LNCAP (cell line): ENCODE data around the gene LZTFL1.

Experiments
- CTCF ChIP-seq: fragments of 450-650 bp; IDR thresholded peaks from 2 replicates; pipeline ENCODE4 v1.5.1; 2017; ENCODE audit warnings: mild to moderate bottlenecking

Gene LZTFL1

DNA sequence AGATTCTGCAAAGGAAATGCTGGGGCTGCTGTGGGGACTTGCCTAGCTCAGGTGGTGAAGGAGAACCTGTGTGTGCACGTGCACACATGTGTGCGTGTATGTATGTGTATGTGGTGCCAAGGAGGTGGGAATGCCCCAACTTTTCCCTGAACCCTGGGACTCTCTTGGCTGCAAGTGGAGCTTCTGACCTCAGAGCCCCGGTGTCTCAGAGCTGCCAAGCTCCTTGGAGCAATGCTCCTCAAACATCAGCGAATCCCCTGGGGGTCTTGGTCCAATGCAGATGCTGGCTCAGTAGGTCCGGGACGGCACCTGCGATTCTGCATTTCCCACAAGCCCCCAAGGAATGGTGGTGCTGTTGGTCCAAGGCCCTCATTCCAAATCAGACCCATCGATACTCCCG is 39.8 kb downstream of the LZTFL1 start:
- no peak for TF ChIP-seq CTCF

GRCh38 chr3:45800611-45801010 is 41.3 kb downstream of the LZTFL1 start:
- no peak for TF ChIP-seq CTCF

DNA sequence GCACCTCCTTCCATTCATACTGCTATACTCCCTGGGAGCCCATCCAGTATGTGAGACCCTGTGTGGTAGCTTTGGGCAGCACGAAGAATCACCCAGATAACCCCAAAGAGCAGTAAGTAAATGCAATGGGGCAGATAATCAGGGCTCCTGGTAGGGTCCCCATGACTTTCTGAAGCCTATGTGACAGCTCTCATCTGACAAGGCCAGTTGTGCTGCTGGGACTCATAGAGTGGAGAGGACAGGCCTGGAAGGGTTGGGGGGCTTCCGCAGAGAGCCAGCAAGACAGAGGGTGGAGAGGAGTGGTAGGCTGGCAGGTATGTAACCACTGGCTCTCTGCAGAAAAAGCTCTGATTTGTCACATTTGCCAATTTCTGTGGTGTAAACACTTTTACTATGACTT is 42.3 kb downstream of the LZTFL1 start:
- TF ChIP-seq CTCF: no peak

- TF ChIP-seq CTCF: no peak
These were observed 43.9 kb downstream of the LZTFL1 start for GRCh38 chr3:45798034-45798433.

DNA sequence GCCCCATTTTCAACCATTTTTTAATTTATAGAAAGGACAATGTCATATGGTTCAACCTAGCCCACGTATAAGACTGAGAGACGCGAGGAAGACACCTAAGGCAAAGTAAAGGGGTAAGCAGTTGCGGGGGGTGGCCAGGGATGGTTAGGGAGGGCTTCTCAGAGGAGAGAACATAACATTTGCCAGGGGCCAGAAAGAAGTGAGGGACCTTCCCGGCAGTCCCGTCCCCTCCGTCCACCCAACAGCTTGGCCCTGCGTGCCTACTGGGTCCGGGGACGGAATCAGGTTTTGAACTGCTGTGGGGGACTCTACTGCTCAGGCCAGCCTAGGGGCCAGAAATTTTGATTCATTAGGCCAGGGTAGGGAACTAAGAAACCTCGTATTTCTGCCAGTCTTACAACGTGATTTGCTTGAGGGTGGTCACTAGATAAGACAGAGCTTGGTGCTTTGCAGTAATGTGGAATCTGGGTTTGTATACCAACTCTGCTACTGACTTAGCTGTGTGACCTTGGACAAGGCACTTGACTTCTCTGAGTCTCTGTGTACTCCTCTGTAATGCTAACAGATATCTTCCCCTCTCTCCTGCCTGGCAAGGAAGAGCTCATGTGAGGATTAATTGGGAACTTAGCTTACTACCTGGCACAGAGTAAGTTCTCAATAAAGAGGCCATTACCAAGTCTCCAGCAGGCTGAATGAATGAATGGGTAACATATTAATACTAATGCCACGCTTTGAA is 44.8 kb downstream of the LZTFL1 start:
- TF ChIP-seq CTCF: no peak

- no peak for TF ChIP-seq CTCF
These were observed 45.8 kb downstream of the LZTFL1 start, which contains the start of gene SLC6A20 for GRCh38 chr3:45795882-45796765. TSS of gene SLC6A20 (minus strand) at chr3:45796536. CDS start at chr3:45796419, 117 bp downstream.

DNA sequence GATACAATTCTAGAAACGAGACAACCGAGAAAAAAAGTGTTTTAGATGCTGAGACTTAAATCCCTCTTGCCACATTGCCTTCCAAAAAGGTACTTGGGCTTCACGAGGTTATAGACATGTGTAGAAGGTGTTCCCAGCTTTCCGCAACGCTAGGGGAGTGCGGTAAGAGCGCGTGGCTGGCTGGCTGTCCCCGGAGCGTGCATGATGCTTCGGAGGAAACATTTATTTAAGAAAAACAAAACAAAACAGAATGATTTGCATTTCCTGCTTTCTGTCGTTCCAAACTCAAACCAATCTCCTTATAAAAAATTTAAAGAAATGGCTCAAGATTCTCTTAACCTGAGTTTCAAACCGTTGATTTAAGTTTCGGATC is 46.4 kb downstream of the LZTFL1 start:
- no peak for TF ChIP-seq CTCF
